ENCODE measurements around the gene VDAC1.

- TF ChIP-seq SP1 (IDR thresholded peaks at IDR 0.05; ENCODE audit: low read depth, low read length), result no peak
- TF ChIP-seq POLR2AphosphoS5 (IDR thresholded peaks at IDR 0.05; ENCODE audit: low read depth, low read length), result no peak
- no peak for TF ChIP-seq RXRA (IDR thresholded peaks at IDR 0.05; ENCODE audit: insufficient read depth, low read depth, low read length)
- no peak for TF ChIP-seq BCL11A (IDR thresholded peaks at IDR 0.05; ENCODE audit: low read depth in 2 of 2, low read length in 2 of 2)
- no peak for TF ChIP-seq TAF1 (IDR thresholded peaks at IDR 0.05; ENCODE audit: low read depth, low read length)
- no peak for TF ChIP-seq TEAD4 (IDR thresholded peaks at IDR 0.05; ENCODE audit: low read depth, low read length)
- no peak for TF ChIP-seq CEBPB (IDR thresholded peaks at IDR 0.05; ENCODE audit: low read depth, low read length)
- no peak for TF ChIP-seq POLR2A (IDR thresholded peaks at IDR 0.05; ENCODE audit: control extremely low read depth in 1 of 2, low read depth in 2 of 2, low read length in 2 of 2)
- no peak for TF ChIP-seq CHD2 (IDR thresholded peaks at IDR 0.05; ENCODE audit: low read length)
- TF ChIP-seq, protein P1, sequence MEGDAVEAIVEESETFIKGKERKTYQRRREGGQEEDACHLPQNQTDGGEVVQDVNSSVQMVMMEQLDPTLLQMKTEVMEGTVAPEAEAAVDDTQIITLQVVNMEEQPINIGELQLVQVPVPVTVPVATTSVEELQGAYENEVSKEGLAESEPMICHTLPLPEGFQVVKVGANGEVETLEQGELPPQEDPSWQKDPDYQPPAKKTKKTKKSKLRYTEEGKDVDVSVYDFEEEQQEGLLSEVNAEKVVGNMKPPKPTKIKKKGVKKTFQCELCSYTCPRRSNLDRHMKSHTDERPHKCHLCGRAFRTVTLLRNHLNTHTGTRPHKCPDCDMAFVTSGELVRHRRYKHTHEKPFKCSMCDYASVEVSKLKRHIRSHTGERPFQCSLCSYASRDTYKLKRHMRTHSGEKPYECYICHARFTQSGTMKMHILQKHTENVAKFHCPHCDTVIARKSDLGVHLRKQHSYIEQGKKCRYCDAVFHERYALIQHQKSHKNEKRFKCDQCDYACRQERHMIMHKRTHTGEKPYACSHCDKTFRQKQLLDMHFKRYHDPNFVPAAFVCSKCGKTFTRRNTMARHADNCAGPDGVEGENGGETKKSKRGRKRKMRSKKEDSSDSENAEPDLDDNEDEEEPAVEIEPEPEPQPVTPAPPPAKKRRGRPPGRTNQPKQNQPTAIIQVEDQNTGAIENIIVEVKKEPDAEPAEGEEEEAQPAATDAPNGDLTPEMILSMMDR (IDR thresholded peaks at IDR 0.05; ENCODE audit: control extremely low read depth in 1 of 3, insufficient read depth in 1 of 3, low read depth in 1 of 3, low read length in 3 of 3), result no peak
These were observed 49.1 kb upstream of the VDAC1 start for GRCh38 chr5:134053840-134054338.

Measured in H1 (cell line).